Progenitor cell of endocrine pancreas (in vitro differentiated cells): ENCODE data around the gene C4BPA. TPM values are rescaled to one million over a fixed set of nuclear protein-coding genes. Genes with fewer than 3 reads are reported as not detected.

Experiments used
- DNase-seq: peaks from one replicate; pipeline ENCODE4 v3.0.0; 2021; ENCODE audit warnings: low spot score; ENCODE audit not compliant: unreplicated experiment
- H3K27ac Mint-ChIP-seq: 2 replicates; pipeline ENCODE4 v1.8.0; 2021; ENCODE audit warnings: mild to moderate bottlenecking, moderate library complexity, mixed read lengths
- H3K27me3 Mint-ChIP-seq: 2 replicates; pipeline ENCODE4 v1.8.0; 2021; ENCODE audit warnings: mixed read lengths
- H3K36me3 Mint-ChIP-seq: 2 replicates; pipeline ENCODE4 v1.8.0; 2022; ENCODE audit warnings: mixed read lengths; ENCODE audit not compliant: insufficient read depth
- H3K4me1 Mint-ChIP-seq: 2 replicates; pipeline ENCODE4 v1.8.0; 2021; ENCODE audit warnings: low read depth, mixed read lengths
- H3K4me3 Mint-ChIP-seq: 2 replicates; pipeline ENCODE4 v1.8.0; 2021; ENCODE audit warnings: low read depth, mild to moderate bottlenecking, moderate library complexity, mixed read lengths
- H3K9me3 Mint-ChIP-seq: 2 replicates; pipeline ENCODE4 v1.8.0; 2021; ENCODE audit warnings: low read depth, mixed read lengths
- CTCF ChIP-seq: fragments of 200-600 bp; sonication (generic); IDR thresholded peaks from one replicate; pipeline ENCODE4 v1.5.0; 2021; ENCODE audit warnings: antibody characterized with exemption, mild to moderate bottlenecking; ENCODE audit not compliant: unreplicated experiment
- total RNA-seq: library from RNA; stranded (reverse); gene quantifications from 2 replicates; pipeline ENCODE4 v1.2.1, GENCODE V29; 2021

C4BPA gene
- total RNA-seq, 1 donor from 2014 or later: not detected

DNA sequence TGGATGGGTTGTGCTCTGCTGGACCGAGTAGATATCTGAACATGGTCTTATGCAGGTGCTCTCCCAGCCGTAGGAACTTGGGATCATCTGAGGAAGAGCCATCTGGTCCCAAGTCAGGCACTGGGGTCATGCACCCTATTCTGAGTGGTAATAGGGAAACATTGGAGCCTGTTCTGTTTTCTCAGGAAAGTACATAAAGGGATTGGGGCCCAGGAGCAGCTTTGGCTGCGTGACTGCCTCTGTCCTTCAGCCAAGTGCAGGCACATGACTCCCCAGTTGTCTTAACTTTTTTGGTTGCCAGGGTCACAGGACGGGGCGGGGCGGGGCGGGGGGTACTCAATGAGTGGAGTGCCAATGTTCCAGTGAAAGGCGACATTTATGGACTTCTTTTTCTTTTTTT lies 39.5 kb upstream of the C4BPA start:
- Mint-ChIP-seq H3K4me1 (no peaks in the 10 kb centered on the region), H3K9me3 (no peaks in the 10 kb centered on the region), H3K27ac (no peak overlapping the region), H3K36me3 (peaks cover 14% of the 10 kb centered on the region), H3K4me3 (no peak overlapping the region), H3K27me3 (no peaks in the 10 kb centered on the region)
- DNase-seq: no peak
- TF ChIP-seq CTCF: no peak

DNA sequence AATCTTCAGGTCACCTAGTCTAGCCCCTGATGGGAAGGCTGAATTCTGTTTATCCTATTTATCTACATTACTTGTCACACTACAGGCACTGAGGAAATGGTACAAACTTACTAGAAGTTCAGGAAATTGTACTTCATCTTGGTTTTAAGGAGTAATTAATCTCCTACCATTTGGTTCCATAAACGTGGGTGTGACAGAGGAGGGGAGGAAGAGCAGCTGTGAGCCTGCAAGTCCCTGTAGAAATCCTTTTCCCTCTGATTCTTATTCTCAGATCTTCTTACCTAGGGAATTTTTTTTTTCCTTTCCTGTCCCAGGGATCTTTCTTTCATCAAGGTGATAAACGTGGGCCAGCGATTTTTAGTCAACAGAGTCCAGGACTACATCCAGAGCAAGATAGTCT lies 36.8 kb upstream of the C4BPA start:
- Mint-ChIP-seq H3K9me3 (no peaks in the 10 kb centered on the region), H3K4me1 (no peaks in the 10 kb centered on the region)
- TF ChIP-seq CTCF: no peak

DNA sequence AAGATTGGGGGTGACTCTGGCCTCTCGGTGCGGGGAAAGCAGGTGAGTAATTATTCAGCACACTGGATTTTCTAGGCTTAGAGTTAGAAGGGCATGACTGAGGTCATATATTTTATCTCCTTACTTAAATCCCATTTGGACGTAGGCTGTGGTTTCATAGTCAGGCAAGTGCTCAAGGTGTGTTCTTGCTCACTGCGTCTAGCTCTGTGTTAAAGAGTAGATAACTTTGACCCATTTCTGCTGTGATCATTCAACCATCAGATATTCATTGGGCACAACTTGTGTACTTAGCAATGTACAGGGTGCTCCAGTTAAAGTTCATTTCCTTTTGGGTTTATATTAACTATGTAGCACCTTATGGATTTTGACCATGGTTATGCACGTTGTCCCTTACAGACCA lies 36.4 kb upstream of the C4BPA start:
- Mint-ChIP-seq H3K27me3 (no peaks in the 10 kb centered on the region), H3K4me3 (no peak overlapping the region), H3K9me3 (no peaks in the 10 kb centered on the region), H3K36me3 (peaks cover 10% of the 10 kb centered on the region), H3K27ac (no peak overlapping the region), H3K4me1 (no peaks in the 10 kb centered on the region)
- DNase-seq: no peak
- TF ChIP-seq CTCF: no peak

More for the DNA sequence above, 36.8 kb upstream of the C4BPA start:
- Mint-ChIP-seq H3K27me3 (no peaks in the 10 kb centered on the region), H3K4me3 (no peak overlapping the region), H3K27ac (no peak overlapping the region), H3K36me3 (peaks cover 13% of the 10 kb centered on the region)
- no peak for DNase-seq

DNA sequence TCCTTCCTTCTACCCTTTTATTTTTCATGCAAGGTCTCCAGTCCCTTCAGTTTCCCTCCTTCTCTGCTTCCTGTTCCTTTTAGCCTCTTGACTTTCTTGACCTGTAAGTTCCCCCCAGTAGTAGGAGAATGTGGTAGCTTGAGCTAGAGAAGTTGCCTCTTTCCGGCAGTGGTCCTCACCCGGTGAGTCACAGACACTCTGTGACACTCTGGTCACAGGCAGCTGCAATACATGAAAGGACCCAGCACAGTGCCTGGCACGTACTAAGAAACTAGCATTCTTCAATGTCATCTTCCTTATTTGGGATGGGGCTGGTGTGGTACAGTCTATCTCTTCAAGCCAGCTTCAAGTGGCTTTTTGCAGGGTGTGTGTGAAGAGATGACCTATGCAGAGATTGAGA lies 35.0 kb upstream of the C4BPA start:
- DNase-seq: no peak
- Mint-ChIP-seq H3K27ac (no peak overlapping the region), H3K9me3 (no peaks in the 10 kb centered on the region), H3K27me3 (no peaks in the 10 kb centered on the region), H3K36me3 (peaks cover 7% of the 10 kb centered on the region), H3K4me3 (no peak overlapping the region), H3K4me1 (no peaks in the 10 kb centered on the region)
- TF ChIP-seq CTCF: no peak

- no peak for TF ChIP-seq CTCF
- no peak for DNase-seq
- H3K4me1 Mint-ChIP-seq: no peaks in the 10 kb centered on the region
- H3K27me3 Mint-ChIP-seq: no peaks in the 10 kb centered on the region
- H3K9me3 Mint-ChIP-seq: no peaks in the 10 kb centered on the region
- peaks cover 7% of the 10 kb centered on the region for H3K36me3 Mint-ChIP-seq
- H3K27ac Mint-ChIP-seq: no peak overlapping the region
- no peak overlapping the region for H3K4me3 Mint-ChIP-seq
Measured at GRCh38 chr1:207069858-207070506, 34.1 kb upstream of the C4BPA start.
